ENCODE results near the gene UCN2.
"Not testable (repeated sequence)": the region's sequence is repeated elsewhere in the genome, so short reads cannot be mapped to it uniquely, and the experiment has no call there.

UCN2 gene

GRCh38 chr3:48555231-48555948 is 8.2 kb downstream of the UCN2 start:
- H3K4me3 ChIP-seq (ENCODE audit: low read depth, low read length): no peak overlapping the region; the same call in 1 of the 2 replicates
- no peak for TF ChIP-seq CTCF (IDR thresholded peaks at IDR 0.05; ENCODE audit: low read depth, low read length)

- no peak for TF ChIP-seq CTCF (IDR thresholded peaks at IDR 0.05; ENCODE audit: low read depth, low read length)
- no peak overlapping the region for H3K4me3 ChIP-seq (ENCODE audit: low read depth, low read length)
Observed at GRCh38 chr3:48553886-48554845, 9.4 kb downstream of the UCN2 start.

GRCh38 chr3:48553361-48553760 is 10.2 kb downstream of the UCN2 start:
- no peak for TF ChIP-seq CTCF (IDR thresholded peaks at IDR 0.05; ENCODE audit: low read depth, low read length)
- no peak overlapping the region for H3K4me3 ChIP-seq (ENCODE audit: low read depth, low read length)

GRCh38 chr3:48552111-48552951 is 11.2 kb downstream of the UCN2 start:
- no peak overlapping the region for H3K4me3 ChIP-seq (ENCODE audit: low read depth, low read length)
- TF ChIP-seq CTCF (IDR thresholded peaks at IDR 0.05; ENCODE audit: low read depth, low read length): no peak

GRCh38 chr3:48551651-48552050 is 11.9 kb downstream of the UCN2 start:
- H3K4me3 ChIP-seq (ENCODE audit: low read depth, low read length): not testable (repeated sequence)

GRCh38 chr3:48548729-48549705 is 14.6 kb downstream of the UCN2 start:
- H3K4me3 ChIP-seq (ENCODE audit: low read depth, low read length): no peak overlapping the region
- peak; percentile 96 for TF ChIP-seq CTCF (IDR thresholded peaks at IDR 0.05; ENCODE audit: low read depth, low read length)
